H1 (cell line): ENCODE results near the gene UBE2G2. TPM values are rescaled to one million over a fixed set of nuclear protein-coding genes. Genes with fewer than 3 reads are reported as not detected.

Experiments used
- CTCF ChIA-PET: fragments of 300-600 bp; sonication (Branson Sonifier 250); formaldehyde crosslinking; loops from one replicate; lab custom pipeline; 2021; ENCODE audit not compliant: partially characterized antibody; lab: Charles Lee
- POLR2A ChIA-PET: fragments of 300-600 bp; sonication (Branson Sonifier 250); formaldehyde crosslinking; loops from one replicate; lab custom pipeline; 2021; ENCODE audit warnings: inconsistent platforms; ENCODE audit not compliant: partially characterized antibody; lab: Charles Lee
- DNase-seq, 2 experiments: peaks; one replicate each; pipeline versions ENCODE4 v3.0.0 to v3.0.0-alpha.2; 2010 to 2022; ENCODE audit warnings: low spot score in 2 of 2, low read depth in 1 of 2, mixed read lengths in 1 of 2
- FAIRE-seq: peaks from 2 replicates; lab custom pipeline; 2011; peaks lifted over from hg19 to GRCh38; lab: Jason Lieb, UNC
- H2AFZ ChIP-seq: 2 replicates; pipeline ENCODE4 v1.8.1; 2012; ENCODE audit warnings: low read length, inconsistent platforms
- H2AK5ac ChIP-seq: 2 replicates; pipeline ENCODE4 v1.6.1; 2013; ENCODE audit warnings: low read depth, low read length
- H2BK120ac ChIP-seq: replicated peaks from 2 replicates; pipeline ENCODE3; 2013; ENCODE audit warnings: low read depth, low read length, inconsistent platforms
- H2BK12ac ChIP-seq: 2 replicates; pipeline ENCODE4 v1.6.1; 2013; ENCODE audit warnings: low read depth, low read length
- H2BK15ac ChIP-seq: 2 replicates; pipeline ENCODE4 v1.6.1; 2013; ENCODE audit warnings: low read length
- H2BK20ac ChIP-seq: 2 replicates; pipeline ENCODE4 v1.6.1; 2013; ENCODE audit warnings: low read length
- H2BK5ac ChIP-seq: 2 replicates; pipeline ENCODE4 v1.6.1; 2013; ENCODE audit warnings: low read depth, low read length
- H3K14ac ChIP-seq: 2 replicates; pipeline ENCODE4 v1.6.1; 2013; ENCODE audit warnings: inconsistent platforms; ENCODE audit not compliant: insufficient read length
- H3K18ac ChIP-seq: 2 replicates; pipeline ENCODE4 v1.6.1; 2013; ENCODE audit warnings: low read length; ENCODE audit errors: extremely low read depth
- H3K23ac ChIP-seq: 2 replicates; pipeline ENCODE4 v1.6.1; 2013; ENCODE audit warnings: inconsistent platforms; ENCODE audit not compliant: insufficient read length
- H3K23me2 ChIP-seq: 2 replicates; pipeline ENCODE4 v1.6.1; 2013; ENCODE audit warnings: low read depth, low read length
- H3K27ac ChIP-seq: 2 replicates; pipeline ENCODE4 v1.6.1; 2011; ENCODE audit warnings: low read depth, low read length, inconsistent platforms
- H3K27me3 ChIP-seq, 4 experiments: replicated peaks in 1 of 4; 1 replicate in 1 of 4; 2 replicates in 3 of 4; pipeline versions ENCODE4 v1.6.1 to v1.8.1; 2011 to 2013; ENCODE audit warnings: low read length in 3 of 4, mild to moderate bottlenecking in 3 of 4, inconsistent platforms in 2 of 4, mixed read lengths in 2 of 4, moderate library complexity in 1 of 4; ENCODE audit not compliant: control insufficient read depth in 3 of 4, insufficient read depth in 3 of 4; ENCODE audit errors: extremely low read depth in 1 of 4
- H3K36me3 ChIP-seq, 4 experiments: 2 replicates each; pipeline versions ENCODE4 v1.6.1 to v1.8.1; 2011 to 2013; ENCODE audit warnings: mild to moderate bottlenecking in 4 of 4, low read length in 3 of 4, moderate library complexity in 2 of 4, control low read depth in 1 of 4, inconsistent platforms in 1 of 4; ENCODE audit not compliant: insufficient read depth in 4 of 4, control insufficient read depth in 2 of 4
- H3K4ac ChIP-seq: replicated peaks from 2 replicates; pipeline ENCODE3; 2013; ENCODE audit warnings: low read length, low read depth, mixed read lengths, inconsistent platforms; ENCODE audit not compliant: insufficient read length
- H3K4me1 ChIP-seq, 4 experiments: replicated peaks in 1 of 4; 1 replicate in 1 of 4; 2 replicates in 3 of 4; pipeline versions ENCODE4 v1.6.1 to v1.8.1; 2011 to 2013; ENCODE audit warnings: low read length in 3 of 4, inconsistent platforms in 2 of 4, mixed read lengths in 1 of 4; ENCODE audit not compliant: insufficient read depth in 4 of 4, control insufficient read depth in 3 of 4
- H3K4me2 ChIP-seq, 2 experiments: 2 replicates each; pipeline versions ENCODE4 v1.6.1 to v1.8.1; 2011 to 2013; ENCODE audit warnings: low read depth in 2 of 2, low read length in 2 of 2, control low read depth in 1 of 2, inconsistent platforms in 1 of 2, mild to moderate bottlenecking in 1 of 2; ENCODE audit not compliant: insufficient read depth in 1 of 2
- H3K4me3 ChIP-seq, 4 experiments: fragments of 200-600, 300-600 bp in 1 of 4; sonication (generic), shearing (Covaris generic), sonication (Bioruptor Twin) in 1 of 4; 2 replicates each; pipeline versions ENCODE4 v1.5.1 to v1.8.1; 2011 to 2016; ENCODE audit warnings: low read length in 4 of 4, low read depth in 3 of 4, control low read depth in 2 of 4, inconsistent platforms in 2 of 4, mild to moderate bottlenecking in 2 of 4, mixed read lengths in 1 of 4, moderate library complexity in 1 of 4; ENCODE audit not compliant: insufficient read depth in 2 of 4; ENCODE audit errors: extremely low read depth in 1 of 4
- H3K56ac ChIP-seq: replicated peaks from 2 replicates; pipeline ENCODE3; 2013; ENCODE audit warnings: low read depth, mild to moderate bottlenecking, mixed read lengths, low read length, inconsistent platforms; ENCODE audit not compliant: insufficient read length
- H3K79me1 ChIP-seq: 2 replicates; pipeline ENCODE4 v1.6.1; 2013; ENCODE audit warnings: low read depth, low read length, control low read depth
- H3K79me2 ChIP-seq, 2 experiments: 2 replicates each; pipeline versions ENCODE4 v1.6.1 to v1.8.1; 2012 to 2013; ENCODE audit warnings: low read length in 2 of 2, mild to moderate bottlenecking in 2 of 2, inconsistent platforms in 1 of 2; ENCODE audit not compliant: insufficient read depth in 2 of 2, control insufficient read depth in 1 of 2
- H3K9ac ChIP-seq, 4 experiments: replicated peaks in 1 of 4; 1 replicate in 1 of 4; 2 replicates in 3 of 4; pipeline versions ENCODE4 v1.6.1 to v1.8.1; 2011 to 2013; ENCODE audit warnings: low read depth in 3 of 4, low read length in 3 of 4, control low read depth in 2 of 4, mild to moderate bottlenecking in 2 of 4, moderate library complexity in 2 of 4, inconsistent platforms in 1 of 4; ENCODE audit errors: extremely low read depth in 1 of 4
- H3K9me3 ChIP-seq, 2 experiments: 2 replicates each; pipeline versions ENCODE4 v1.6.1 to v1.8.1; 2012 to 2013; ENCODE audit warnings: mild to moderate bottlenecking in 2 of 2, moderate library complexity in 2 of 2, control low read depth in 1 of 2, inconsistent platforms in 1 of 2, low read depth in 1 of 2, low read length in 1 of 2, mixed read lengths in 1 of 2; ENCODE audit not compliant: insufficient read depth in 2 of 2
- H4K20me1 ChIP-seq, 2 experiments: replicated peaks in 1 of 2; 2 replicates each; pipeline versions ENCODE3 to v1.8.1; 2011 to 2013; ENCODE audit warnings: inconsistent platforms in 2 of 2, low read length in 2 of 2, mild to moderate bottlenecking in 1 of 2; ENCODE audit not compliant: insufficient read depth in 2 of 2, control insufficient read depth in 1 of 2
- H4K5ac ChIP-seq: 2 replicates; pipeline ENCODE4 v1.6.1; 2013; ENCODE audit warnings: low read length, low read depth, mixed read lengths, inconsistent platforms; ENCODE audit not compliant: insufficient read length
- H4K8ac ChIP-seq: 2 replicates; pipeline ENCODE4 v1.8.0; 2013; ENCODE audit warnings: mild to moderate bottlenecking, moderate library complexity, low read length, inconsistent platforms; ENCODE audit not compliant: insufficient read depth; ENCODE audit errors: extremely low read depth
- H4K91ac ChIP-seq: replicated peaks from 2 replicates; pipeline ENCODE3; 2013; ENCODE audit warnings: low read length, mixed read lengths, inconsistent platforms; ENCODE audit not compliant: insufficient read length
- CHD1 ChIP-seq: IDR thresholded peaks from 2 replicates; pipeline ENCODE4 v1.6.1; 2012; ENCODE audit warnings: low read depth, low read length, improper control_type of control experiment
- CREB1 ChIP-seq: IDR thresholded peaks from 2 replicates; pipeline ENCODE4 v1.6.1; 2012; ENCODE audit warnings: inconsistent platforms
- GABPA ChIP-seq: IDR thresholded peaks from 2 replicates; pipeline ENCODE4 v1.6.1; 2011; ENCODE audit warnings: mild to moderate bottlenecking, low read length, moderate library complexity, borderline replicate concordance; ENCODE audit not compliant: insufficient read depth
- RBBP5 ChIP-seq: IDR thresholded peaks from 2 replicates; pipeline ENCODE4 v1.7.1; 2012; ENCODE audit warnings: low read depth, mild to moderate bottlenecking, inconsistent platforms, low read length, moderate library complexity, borderline replicate concordance
- TBP ChIP-seq: IDR thresholded peaks from 2 replicates; pipeline ENCODE4 v1.6.1; 2011; ENCODE audit warnings: low read depth, low read length, improper control_type of control experiment
- TCF12 ChIP-seq: IDR thresholded peaks from 2 replicates; pipeline ENCODE4 v1.6.1; 2011; ENCODE audit warnings: low read depth, mild to moderate bottlenecking, low read length
- WGBS, 2 experiments: shearing (Covaris generic) in 1 of 2; methylation state at CpG; one replicate each; pipeline versions ENCODE4 v1.1.6 to v1.1.7; 2013 to 2015; ENCODE audit warnings: low lambda C conversion rate in 2 of 2, mixed read lengths in 2 of 2, inconsistent platforms in 1 of 2, low coverage in 1 of 2, missing lambda C conversion rate in 1 of 2; ENCODE audit not compliant: insufficient replicate concordance in 2 of 2, insufficient coverage in 1 of 2, insufficient read length in 1 of 2; ENCODE audit errors: extremely low coverage in 1 of 2, missing lambda C conversion rate in 1 of 2; 5-methylcytosine and 5-hydroxymethylcytosine counted together
- polyA plus RNA-seq, 7 experiments: library from polyadenylated mRNA; depleted of rRNA in 3 of 7; stranded (reverse) in 5 of 7; unstranded in 2 of 7; fragments of >200 nt in 5 of 7; fragments of 200-250 nt in 2 of 7; gene quantifications; 1 replicate in 5 of 7; 2 replicates in 1 of 7; 4 replicates in 1 of 7; pipeline versions ENCODE4 v1.2.1 to v1.2.3, GENCODE V29; 2011 to 2013; ENCODE audit warnings: missing spikeins in 2 of 7, mixed read lengths in 2 of 7
- total RNA-seq: library from RNA; stranded (reverse); fragmentation: NEBNext Ultra II Directional; extraction: Animal tissue kit (Norgen Biotek cat#: 25700); gene quantifications from 2 replicates; pipeline ENCODE4 v1.2.1, GENCODE V29; 2021

The UBE2G2 gene
- total and polyA plus RNA-seq, 2 of the 8 experiments (the other 6 are each of a cell fraction or from before 2014, with no cell fraction given) = 96.3 to 101 TPM

DNA sequence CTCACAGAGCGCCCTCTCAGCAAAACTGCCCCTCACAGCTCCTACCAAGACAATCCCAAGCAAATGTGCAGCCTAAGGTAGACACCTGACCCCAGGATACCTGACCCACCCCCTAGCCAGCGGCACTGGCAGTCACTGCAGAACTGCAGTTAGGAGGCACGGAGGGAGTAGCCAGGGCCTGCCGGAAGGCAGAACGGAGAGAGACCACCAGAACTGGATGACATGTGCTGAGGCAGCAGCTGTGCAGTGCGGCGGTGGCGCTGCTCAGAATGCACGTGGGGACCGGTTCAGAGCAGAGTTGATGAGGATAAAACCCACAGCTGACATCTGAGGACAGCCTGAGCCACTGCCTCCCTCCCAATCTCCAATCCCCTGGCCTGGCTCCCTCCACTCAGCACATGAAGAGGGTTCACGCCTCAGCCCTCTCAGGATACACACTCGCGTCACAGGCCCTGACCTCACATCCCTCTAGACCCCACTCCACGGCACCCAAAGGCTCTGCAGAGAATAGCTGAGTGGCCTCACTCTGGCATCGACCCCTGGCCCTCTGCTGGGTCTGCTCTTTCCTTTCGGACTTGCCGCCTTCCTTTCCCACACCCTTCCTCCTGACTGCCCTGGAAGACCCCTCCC is 29.6 kb downstream of the UBE2G2 start:
- Histone ChIP-seq H3K36me3 (peaks cover 15 to 55% (median 31%) of the 10 kb centered on the region in 4 experiments), H3K4me1 (peaks cover 5 to 17% (median 10%) of the 10 kb centered on the region in 4 experiments), H4K20me1 (peaks cover 7 to 9% of the 10 kb centered on the region in 2 experiments), H2BK5ac (no peak overlapping the region; the same call in 1 of the 2 replicates), H3K56ac (no peak overlapping the region), H3K27me3 (no peaks in the 10 kb centered on the region; a peak in 1 of 7 replicates), H4K91ac (no peak overlapping the region), H3K79me2 (peaks cover 0 to 3% of the 10 kb centered on the region in 2 experiments; a peak in 1 of 4 replicates), H2AK5ac (no peak overlapping the region), H3K9ac (no peak overlapping the region), H3K4ac (no peak overlapping the region), H2AFZ (no peak overlapping the region), H2BK12ac (no peak overlapping the region), H2BK120ac (no peak overlapping the region), H3K14ac (no peak overlapping the region), H2BK20ac (no peak overlapping the region), H3K79me1 (peaks cover 4% of the 10 kb centered on the region; the same call in 1 of the 2 replicates), H3K23me2 (no peaks in the 10 kb centered on the region), H3K18ac (no peak overlapping the region), H3K4me2 (no peak overlapping the region), H2BK15ac (no peak overlapping the region), H3K23ac (no peak overlapping the region), H3K4me3 (no peak overlapping the region), H4K8ac (peak overlapping the region; percentile 71), H3K9me3 (no peaks in the 10 kb centered on the region), H3K27ac (no peak overlapping the region), H4K5ac (no peak overlapping the region)
- DNase-seq (no peak), FAIRE-seq (no peak)
- 94% methylated on average over 17 of the region's 17 CpGs; no CpG with 5 or more reads in 1 of the 2 experiments for WGBS, 2 experiments
- no peak for TF ChIP-seq RBBP5
- TF ChIP-seq CREB1 = no peak
- no peak for TF ChIP-seq GABPA
- no peak for TF ChIP-seq TCF12
- TF ChIP-seq CHD1 = no peak
- TF ChIP-seq TBP = no peak
- CTCF ChIA-PET = interaction anchor here (0.9 to 2.6 kb wide), 6 partner anchors 11 to 155 kb away, joined by 3 to 12 read pairs (median 8); no protein-coding TSS in a partner anchor
- POLR2A ChIA-PET = interaction anchor here (0.9 to 1.9 kb wide), 2 partner anchors 21 to 29 kb away, joined by 3 to 5 read pairs; no protein-coding TSS in a partner anchor
